ENCODE data around the gene CADPS2.

DNA sequence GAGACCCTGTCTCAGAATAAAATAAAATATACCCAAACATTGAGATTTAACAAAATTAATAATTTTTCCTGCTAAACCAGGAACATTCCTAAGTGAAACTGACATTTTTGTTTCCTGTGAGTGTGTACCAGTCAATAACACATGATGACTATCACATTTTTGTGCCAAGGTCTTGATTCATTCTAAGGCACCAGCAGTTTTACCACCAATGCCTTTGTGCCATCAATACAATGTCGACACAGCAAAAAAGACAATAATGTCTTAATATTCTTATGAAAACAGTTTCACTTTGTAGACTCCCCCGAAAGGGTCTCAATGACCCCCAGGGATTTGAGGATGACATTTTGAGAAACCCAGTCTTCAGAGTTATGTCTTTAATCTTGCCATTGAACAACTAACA is 7.2 kb upstream of the CADPS2 start:
- no peak for TF ChIP-seq CTCF (IDR thresholded peaks at IDR 0.05)
- TF ChIP-seq POLR2A (IDR thresholded peaks at IDR 0.05): no peak
